GM18873 (cell line): Measurements from ENCODE around the gene PCBP1.
"Not testable (repeated sequence)": the region's sequence is repeated elsewhere in the genome, so short reads cannot be mapped to it uniquely, and the experiment has no call there.

ENCODE experiments used
- ATAC-seq: cut with Tn5 transposase; IDR thresholded peaks from one replicate; pipeline ENCODE4 v1.9.1; 2021; ENCODE audit warnings: mild to moderate bottlenecking, moderate library complexity, moderate number of reproducible peaks; ENCODE audit not compliant: unreplicated experiment, low FRiP score

The PCBP1 gene

DNA sequence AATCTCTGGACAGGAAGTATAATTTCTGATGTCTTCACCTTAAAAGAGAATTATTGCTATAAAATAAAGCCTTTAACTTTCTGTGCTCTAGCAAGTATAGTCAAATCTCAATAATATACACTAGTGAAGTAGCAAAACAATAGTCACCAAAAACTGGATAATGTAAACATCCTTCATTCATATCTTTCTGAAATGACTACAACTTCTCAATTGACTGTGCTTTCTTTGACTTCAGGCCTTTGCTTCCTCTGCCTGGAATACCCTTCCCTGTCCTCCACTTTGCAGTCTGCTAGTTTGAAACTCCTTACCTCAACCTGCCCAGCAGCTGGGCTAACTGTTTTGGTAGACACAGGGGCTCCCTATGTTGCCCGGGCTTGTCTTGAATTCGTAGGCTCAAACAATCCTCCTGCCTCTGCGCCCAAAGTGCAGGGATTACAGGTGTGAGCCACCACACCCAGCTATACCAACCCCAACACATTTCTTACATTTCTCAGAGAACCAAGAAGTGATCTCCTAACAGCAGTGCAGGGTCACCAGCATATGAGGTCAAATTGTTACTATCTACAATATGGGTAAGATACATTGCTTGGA lies 6.6 kb upstream of the PCBP1 start:
- no peak for ATAC-seq

DNA sequence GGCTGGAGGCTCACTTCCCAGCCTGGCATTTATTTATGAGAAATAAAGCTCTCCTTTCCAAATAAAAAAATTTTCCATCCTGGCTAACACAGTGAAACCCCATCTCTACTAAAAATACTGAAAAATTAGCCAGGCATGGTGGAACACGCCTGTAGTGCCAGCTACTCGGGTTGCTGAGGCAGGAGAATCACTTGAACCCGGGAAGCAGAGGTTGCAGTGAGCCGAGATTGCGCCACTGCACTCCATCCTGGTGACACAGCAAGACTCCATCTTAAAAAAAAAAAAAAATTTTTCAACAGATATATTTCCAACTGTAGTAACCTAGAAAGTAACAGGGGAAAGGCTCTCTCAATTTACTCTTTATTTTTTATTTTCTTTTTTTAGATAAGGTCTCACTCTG lies 6.1 kb upstream of the PCBP1 start:
- ATAC-seq = no peak

DNA sequence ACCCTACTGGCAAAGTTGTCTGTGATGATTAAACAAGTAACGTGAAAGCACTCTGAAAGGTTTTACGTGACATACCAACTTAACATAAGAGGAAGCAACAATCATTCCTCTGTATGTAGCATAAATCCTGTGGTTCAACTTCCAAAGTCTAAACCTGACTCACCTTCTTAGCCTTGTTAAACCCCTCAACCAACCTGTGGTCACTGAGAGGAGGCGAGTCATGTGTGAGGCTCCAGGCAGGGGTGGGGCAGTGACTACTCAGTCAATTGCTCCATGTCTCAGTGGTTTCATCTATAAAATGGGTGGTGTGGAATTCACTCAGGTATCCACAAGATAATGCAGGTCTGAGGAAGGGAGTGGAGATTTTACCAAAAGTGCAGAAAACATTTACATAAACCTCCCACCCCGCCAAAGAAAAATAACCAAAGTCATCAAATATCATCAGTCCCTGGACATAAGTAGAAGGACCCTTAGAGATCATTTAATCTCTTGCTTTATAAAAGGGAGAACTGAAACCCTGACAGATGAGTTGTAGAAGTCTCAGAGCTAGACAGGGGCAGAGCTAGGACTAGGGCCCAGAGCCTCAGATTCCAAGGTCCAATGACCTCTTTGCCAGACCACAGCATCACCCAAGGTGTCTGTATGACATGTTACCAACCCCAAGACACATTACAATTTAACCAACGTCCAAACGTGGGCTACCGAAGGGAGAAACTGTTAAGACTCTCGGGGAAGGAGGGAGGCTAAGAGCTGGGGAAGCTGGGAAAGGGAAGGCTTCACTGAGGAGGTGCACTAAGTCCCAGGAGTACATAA lies 3.7 kb upstream of the PCBP1 start:
- ATAC-seq = peak; percentile 33

DNA sequence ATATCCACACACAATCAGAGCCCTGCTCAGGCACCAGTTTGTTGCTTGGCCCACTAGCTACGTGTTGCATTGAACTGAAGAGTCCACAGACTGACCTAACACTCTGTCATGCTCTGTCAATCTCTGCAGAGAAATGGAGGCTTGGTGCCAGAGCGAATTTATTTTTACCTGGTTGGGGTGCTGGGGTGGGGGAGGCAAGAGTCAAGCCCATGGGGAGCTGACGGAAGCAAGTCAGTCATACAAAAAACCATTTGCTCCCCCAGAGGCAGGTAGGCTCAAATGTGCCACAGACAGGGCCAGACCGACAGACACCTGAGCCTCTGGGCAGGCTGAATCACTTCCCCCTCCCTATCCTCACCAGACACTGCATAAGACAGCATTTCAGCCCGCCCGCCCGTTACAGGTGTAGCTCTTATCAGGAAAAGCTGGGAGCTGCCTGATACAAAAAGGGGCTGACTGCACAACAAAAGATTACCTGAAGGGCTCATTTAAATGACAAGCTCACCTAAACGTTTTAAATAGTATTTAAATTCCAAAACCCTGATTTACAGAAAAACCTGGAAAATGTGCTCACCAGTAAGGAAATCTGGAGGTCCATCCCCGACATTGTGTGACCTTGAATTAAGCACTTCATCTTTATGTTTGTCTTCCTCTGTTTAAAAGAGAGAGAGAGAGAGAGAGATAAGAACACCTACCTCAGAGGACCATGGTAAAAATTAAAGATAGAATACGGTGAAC lies 2.1 kb upstream of the PCBP1 start:
- ATAC-seq = no peak

DNA sequence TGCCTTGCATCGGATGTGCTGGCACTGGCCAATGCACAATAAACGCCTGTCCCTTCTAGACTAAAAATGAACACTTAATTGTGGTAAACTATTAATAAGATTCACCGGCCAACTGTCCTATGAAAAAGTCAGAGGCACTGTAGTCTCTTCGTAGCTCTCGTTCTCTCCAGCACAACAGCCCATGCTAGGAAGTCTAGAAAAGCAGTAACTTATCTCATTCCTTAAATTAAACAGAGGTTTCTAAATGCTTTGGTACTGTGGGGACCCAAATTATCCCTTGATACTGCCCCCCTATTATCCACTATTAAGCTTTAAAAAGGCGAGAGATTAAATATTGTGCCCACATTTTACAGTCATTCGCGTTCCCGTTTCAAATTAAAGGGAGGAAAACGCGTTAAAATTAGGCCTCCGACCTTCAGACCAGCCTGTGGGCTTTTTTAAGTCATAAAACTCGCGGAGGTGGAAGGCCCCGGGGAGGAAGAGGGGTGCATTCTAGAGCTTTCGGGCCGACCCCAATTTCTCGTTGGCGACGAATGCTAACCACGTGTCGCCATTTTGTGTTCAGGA lies 1.5 kb upstream of the PCBP1 start:
- ATAC-seq = no peak

DNA sequence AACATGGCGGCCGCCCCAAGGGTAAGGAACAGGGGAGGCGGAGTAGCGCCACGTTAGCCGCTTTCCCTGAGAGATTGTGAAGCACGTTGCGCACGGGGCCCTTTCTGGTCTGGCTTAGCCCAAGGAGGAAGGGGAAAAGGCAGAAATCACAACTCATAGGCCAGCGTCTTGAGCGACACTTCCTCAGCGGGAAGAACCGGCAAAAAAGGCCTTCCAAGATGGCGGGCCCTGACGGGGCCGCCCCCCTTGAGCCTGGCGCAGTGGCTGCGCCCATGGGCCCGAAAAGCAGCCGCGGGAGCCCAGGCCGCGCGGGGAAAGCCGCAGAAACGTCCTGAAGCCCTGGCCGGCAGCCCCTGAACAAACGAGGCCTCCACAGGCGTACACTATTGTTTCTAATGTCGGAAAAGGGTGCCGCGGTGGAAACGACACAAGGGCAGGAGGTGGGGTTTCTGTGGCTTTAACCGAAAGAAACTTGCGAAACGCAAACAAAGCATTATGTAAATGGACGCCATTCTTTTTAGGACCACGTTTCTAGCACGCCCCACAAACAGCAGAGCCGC lies 919 bp upstream of the PCBP1 start:
- ATAC-seq = peak; percentile 45

DNA sequence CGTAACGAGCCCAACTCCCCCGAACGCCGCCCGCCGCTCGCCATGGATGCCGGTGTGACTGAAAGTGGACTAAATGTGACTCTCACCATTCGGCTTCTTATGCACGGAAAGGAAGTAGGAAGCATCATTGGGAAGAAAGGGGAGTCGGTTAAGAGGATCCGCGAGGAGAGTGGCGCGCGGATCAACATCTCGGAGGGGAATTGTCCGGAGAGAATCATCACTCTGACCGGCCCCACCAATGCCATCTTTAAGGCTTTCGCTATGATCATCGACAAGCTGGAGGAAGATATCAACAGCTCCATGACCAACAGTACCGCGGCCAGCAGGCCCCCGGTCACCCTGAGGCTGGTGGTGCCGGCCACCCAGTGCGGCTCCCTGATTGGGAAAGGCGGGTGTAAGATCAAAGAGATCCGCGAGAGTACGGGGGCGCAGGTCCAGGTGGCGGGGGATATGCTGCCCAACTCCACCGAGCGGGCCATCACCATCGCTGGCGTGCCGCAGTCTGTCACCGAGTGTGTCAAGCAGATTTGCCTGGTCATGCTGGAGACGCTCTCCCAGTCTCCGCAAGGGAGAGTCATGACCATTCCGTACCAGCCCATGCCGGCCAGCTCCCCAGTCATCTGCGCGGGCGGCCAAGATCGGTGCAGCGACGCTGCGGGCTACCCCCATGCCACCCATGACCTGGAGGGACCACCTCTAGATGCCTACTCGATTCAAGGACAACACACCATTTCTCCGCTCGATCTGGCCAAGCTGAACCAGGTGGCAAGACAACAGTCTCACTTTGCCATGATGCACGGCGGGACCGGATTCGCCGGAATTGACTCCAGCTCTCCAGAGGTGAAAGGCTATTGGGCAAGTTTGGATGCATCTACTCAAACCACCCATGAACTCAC lies 673 bp downstream of the PCBP1 start:
- ATAC-seq = no peak

DNA sequence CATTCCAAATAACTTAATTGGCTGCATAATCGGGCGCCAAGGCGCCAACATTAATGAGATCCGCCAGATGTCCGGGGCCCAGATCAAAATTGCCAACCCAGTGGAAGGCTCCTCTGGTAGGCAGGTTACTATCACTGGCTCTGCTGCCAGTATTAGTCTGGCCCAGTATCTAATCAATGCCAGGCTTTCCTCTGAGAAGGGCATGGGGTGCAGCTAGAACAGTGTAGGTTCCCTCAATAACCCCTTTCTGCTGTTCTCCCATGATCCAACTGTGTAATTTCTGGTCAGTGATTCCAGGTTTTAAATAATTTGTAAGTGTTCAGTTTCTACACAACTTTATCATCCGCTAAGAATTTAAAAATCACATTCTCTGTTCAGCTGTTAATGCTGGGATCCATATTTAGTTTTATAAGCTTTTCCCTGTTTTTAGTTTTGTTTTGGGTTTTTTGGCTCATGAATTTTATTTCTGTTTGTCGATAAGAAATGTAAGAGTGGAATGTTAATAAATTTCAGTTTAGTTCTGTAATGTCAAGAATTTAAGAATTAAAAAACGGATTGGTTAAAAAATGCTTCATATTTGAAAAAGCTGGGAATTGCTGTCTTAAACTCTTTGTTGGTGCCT lies 1.4 kb downstream of the PCBP1 start:
- ATAC-seq = no peak

DNA sequence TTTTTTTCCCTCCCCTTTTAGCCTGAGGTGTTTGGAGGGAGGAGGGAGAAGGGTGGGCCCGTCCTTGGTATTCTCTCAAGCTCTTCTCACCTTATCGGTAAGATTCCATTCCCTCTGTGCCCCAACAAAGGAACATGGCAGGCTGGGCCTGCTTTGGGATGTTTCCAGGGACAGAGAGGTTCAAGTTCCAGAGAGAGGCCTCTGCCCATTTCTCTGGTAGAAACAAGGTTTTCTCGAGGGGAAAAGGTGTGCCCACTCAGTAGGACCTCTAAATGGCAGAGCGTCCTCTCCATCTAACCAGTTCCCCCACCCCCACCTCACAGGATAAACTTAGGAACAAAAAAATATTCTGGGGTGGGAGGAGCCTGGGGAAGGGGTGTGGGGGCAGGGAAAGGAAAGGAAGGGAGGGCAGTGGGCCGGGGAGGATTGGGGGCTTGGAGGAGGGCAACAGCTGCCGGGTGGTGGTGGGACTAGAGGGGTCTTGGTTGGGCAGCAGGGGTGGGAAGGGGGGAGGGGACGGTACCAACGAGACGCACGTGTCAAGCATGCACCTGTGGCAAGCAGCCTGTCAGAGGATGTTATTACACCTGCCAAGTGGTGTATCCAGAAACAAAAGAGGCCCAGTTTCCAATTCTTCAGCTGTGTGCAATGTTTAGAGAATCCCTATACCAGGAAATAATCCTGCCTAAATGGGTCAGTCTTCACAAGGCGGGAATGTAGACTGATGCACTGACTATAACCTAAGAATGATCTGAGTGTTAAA lies 2.1 kb downstream of the PCBP1 start:
- ATAC-seq = no peak

DNA sequence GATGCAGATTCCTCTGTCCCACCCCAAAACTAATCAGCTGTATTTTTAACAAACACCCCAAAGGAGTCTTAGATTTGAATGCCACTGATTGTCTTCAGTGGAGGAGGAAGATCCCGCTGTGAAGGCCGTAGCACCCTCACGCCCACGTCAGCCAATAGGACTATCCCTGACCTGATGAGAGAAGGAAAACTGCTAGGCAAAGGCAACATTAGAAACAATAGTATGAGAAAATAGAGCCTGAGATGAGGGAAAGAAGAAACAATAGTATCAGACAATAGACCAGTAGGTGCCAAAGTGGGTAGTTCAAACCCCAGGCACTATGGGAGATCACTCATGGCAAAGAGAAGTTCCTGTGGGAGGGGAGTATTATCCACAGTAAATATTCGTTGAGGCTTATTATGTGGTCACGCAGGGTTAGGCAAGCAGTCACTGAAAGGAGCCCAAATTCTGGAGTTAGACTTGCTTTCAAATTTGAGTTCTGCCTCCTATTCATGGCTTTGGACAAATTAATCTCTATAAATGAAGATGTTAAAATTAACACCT lies 2.8 kb downstream of the PCBP1 start:
- no peak for ATAC-seq

DNA sequence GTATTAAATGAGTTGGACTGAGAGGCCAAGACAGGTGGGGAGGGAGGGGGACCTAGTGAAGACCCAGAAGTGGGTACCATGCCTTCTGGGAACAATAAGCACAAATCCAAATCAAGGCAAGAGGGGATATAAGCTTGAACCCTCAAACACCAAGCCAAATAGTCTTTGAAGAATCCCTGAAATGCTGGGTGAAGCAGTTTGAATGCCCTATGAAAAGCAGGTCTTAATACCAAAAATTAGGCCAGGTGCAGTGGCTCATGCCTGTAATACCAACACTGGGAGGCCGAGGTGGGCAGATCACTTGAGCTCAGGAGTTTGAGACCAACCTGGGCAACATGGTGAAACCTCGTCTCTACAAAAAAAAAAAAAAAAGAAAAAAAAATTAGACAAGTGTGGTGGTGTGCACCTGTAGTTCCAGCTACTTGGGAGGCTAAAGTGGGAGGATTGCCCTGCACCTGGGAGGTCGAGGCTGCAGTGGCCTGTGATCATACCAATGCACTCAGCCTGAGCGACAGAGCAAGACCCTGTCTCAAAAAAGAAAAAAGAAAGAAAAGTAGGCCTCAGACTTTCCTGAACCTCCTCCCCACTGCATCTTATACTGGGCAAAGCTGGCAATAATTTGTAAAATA lies 3.5 kb downstream of the PCBP1 start:
- ATAC-seq = no peak

DNA sequence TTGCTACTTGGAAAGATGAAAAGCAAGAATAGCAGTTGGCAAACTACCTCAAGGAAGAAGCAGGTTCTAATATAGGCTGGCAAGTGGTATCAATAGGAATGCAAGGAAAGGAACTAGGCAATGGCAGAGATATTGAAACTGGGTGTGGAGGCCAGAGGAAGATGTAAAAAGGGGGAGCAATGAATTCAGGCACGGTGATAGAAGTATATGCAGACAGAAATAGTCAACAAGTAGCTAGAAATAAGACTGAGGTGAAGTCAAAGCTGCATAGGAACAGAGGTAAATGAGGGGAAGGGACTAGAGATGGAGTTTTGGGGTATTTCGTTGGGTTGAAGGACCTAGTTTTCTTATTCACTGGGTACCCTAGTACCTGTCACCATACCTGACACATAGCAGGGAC lies 4.1 kb downstream of the PCBP1 start:
- no peak for ATAC-seq

DNA sequence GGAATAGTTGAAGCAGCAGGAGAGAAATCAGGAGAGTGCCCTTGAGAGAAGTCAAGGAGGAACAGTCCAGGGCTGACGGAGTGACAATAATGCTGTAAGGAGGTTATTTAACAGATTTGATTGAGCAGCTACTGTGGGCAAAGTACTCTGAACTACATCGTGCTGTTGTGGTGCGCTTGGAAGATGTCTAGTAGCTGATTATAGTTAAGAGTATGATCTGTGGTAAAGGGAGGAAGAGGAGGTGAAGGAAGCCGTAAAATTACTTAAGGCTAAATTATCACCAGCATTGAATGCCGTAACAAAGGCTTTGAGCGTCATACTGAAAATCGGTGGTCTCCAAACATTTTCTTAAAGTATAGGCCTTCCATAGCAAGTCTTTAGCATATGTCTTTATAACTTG lies 4.5 kb downstream of the PCBP1 start:
- ATAC-seq = no peak

DNA sequence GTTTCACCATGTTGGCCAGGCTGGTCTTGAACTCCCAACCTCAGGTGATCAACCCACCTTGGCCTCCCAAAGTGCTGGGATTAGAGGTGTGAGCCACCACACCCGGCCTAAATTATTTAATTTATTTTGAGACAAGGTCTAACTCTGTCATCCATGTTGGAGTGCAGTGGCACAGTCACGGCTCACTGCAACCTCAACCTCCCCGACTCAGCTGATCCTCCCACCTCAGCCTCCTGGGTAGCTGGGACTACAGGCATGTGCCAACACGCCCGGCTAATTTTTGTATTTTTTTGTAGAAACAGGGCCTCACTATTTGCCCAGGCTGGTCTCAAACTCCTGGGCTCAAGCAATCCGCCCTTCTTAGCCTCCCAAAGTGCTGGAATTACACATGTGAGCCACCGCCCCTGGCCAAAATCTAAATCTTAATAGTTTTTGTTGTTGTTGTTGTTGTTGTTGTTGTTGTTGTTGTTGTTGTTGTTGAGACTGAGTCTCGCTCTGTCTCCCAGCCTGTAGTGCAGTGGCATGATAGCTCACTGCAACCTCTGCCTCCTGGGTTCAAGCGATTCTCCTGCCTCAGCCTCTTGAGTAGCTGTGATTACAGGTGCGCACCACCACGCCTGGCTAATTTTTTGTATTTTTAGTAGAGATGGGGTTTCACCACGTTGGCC lies 5.4 kb downstream of the PCBP1 start:
- not testable (repeated sequence) for ATAC-seq

DNA sequence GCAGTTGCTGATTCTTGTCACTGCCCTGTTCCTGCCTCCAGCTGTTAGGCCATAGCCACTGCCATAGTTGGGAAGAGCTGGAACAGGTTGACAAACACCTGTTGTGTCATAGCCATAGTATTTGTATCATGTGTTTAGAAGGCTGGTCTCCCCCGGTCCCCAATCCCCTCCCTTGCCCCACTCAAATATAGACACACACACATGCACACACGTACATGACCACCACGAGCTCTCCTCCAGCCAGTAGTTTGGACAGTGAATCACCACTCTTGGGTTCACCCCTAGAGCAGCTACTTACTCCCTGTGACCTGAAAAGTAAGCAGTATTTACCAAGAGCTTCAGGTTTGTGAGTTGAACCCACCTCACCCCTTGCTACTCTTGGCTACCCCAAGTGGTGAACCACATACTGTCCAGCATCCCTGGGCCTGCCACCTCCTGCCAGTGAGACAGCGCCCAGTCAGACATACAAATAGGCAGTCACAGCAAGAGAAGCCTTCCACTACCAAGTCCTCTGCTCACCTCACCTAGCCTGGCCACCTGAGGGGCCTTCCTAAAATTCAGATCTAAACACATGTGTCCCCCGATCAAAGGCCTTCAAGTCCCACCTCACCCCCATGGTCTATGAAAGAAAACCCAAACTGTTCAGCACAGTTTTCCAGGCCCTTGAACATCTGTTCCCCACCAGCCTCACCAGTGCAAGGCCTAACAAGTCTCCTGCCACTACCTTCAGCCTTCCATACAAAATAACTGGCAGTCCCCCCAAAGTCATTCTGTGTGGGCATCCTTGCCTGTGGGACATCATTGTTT lies 7.1 kb downstream of the PCBP1 start:
- ATAC-seq = no peak

DNA sequence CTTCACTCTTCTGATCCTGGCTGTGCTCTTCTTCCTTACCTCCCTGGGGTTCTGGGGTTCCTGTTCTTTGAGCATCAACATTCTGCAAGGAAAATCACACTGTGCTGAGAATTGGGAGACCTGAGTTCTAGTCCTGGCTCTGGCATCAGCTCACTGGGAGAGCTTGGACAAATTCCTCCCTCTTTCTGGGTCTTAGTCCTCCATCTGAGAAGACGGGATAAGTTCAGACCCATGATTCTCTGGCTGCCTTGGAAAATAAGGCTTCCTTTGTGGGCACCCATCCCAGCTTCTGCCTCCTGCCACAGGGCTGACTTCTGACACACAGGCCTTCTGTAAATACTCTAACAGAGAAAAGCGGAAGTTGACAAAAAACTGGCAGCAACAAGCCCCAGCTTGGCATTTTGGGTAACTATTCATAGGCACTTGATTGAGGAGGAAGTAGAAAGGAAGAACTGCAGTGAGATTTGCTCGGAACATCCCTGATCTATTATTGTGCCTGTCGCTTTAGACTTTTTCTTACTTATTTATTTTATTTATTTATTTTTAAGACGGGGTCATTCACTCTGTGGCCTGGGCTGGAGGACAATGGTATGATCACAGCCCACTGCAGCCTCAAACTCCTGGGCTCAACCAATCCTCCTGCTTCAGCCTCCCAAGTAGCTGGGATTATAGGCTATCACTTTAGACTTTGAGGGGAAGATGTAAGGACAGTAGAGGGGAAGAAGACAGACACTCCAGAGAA lies 7.9 kb downstream of the PCBP1 start:
- peak; percentile 55 for ATAC-seq
